Measurements from ENCODE around the gene RPL29.

The RPL29 gene

DNA sequence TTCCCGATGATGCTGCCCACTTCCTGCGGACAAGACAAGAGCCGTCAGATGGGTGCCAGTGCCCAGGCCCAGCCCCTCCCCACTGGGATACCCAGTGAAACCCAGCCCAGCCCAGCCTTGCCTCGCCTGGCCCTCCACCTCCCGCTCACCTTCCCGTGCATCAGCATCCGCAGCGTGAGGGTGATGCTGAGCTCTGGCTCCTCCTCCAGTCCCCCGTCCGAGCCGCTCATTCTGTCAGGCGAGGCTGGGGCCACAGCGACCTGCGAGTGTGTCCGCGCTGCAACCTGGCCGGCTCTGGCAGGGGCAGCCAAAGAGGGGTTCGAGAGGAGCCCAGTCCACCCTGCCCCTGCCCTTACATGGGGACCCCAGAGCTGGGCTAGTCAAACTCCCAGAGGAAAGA lies 34.7 kb downstream of the RPL29 start:
- DNase-seq: no peak
- H3K27ac ChIP-seq (ENCODE audit: insufficient read depth in 1 of 2, low read depth in 1 of 2, low read length in 2 of 2, poor library complexity in 1 of 2, severe bottlenecking in 2 of 2): no peak overlapping the region
- peaks cover 0 to 16% (median 14%) of the 10 kb centered on the region in 4 experiments for H3K4me1 ChIP-seq (ENCODE audit: control extremely low read depth in 1 of 4, control insufficient read depth in 4 of 4, insufficient read depth in 4 of 4, low read length in 3 of 4)
- no peak overlapping the region for H3K4me3 ChIP-seq (ENCODE audit: control insufficient read depth in 1 of 7, extremely low read depth in 1 of 7, insufficient read depth in 4 of 7, low read depth in 2 of 7, low read length in 6 of 7)
- peaks cover 0 to 27% (median 10%) of the 10 kb centered on the region in 5 experiments for H3K27me3 ChIP-seq (replicated peaks in 2 of 5; ENCODE audit: control insufficient read depth in 4 of 5, insufficient read depth in 5 of 5, low read length in 4 of 5)
- no peaks in the 10 kb centered on the region for H3K9me3 ChIP-seq (ENCODE audit: control extremely low read depth in 1 of 5, control insufficient read depth in 4 of 5, insufficient read depth in 2 of 5, low read depth in 1 of 5, low read length in 4 of 5)
- CTCF ChIA-PET: interaction anchor here (1.5 to 7.2 kb wide), 3 partner anchors 11 to 20 kb away, joined by 3 to 76 read pairs (median 10); partner anchors contain the start of genes ABHD14A and ABHD14B
- H3K36me3 ChIP-seq (ENCODE audit: control insufficient read depth in 4 of 4, insufficient read depth in 4 of 4, low read length in 3 of 4): no peaks in the 10 kb centered on the region
- POLR2A ChIA-PET: no interaction called here
- 94% methylated on average over 15 of the region's 18 CpGs for WGBS (ENCODE audit: insufficient coverage)

DNA sequence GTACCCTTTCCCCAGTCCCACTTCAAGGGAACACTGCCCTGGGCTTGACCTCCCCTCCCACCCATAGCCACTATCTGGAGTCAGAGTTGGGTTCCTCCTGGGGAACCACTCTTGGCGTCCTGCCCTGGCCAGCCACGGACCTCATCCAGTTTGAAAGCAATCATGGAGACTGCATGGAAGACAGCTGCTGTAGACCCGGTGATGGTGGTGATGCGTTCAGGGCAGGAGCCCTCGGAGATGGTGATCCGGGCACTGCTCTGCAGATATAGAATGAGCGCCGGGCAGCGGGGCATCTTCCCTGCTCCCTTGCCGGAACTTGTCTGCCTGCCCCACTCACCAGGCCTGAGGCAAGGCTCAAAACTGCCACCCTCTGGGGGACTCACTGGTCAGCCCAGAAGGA lies 35.3 kb downstream of the RPL29 start:
- peaks cover 0 to 22% (median 19%) of the 10 kb centered on the region in 4 experiments for H3K4me1 ChIP-seq (ENCODE audit: control extremely low read depth in 1 of 4, control insufficient read depth in 4 of 4, insufficient read depth in 4 of 4, low read length in 3 of 4)
- H3K27ac ChIP-seq (ENCODE audit: insufficient read depth in 1 of 2, low read depth in 1 of 2, low read length in 2 of 2, poor library complexity in 1 of 2, severe bottlenecking in 2 of 2): no peak overlapping the region
- DNase-seq: no peak
- H3K36me3 ChIP-seq (ENCODE audit: control insufficient read depth in 4 of 4, insufficient read depth in 4 of 4, low read length in 3 of 4): no peaks in the 10 kb centered on the region
- peaks cover 0 to 4% (median 0%) of the 10 kb centered on the region in 5 experiments for H3K9me3 ChIP-seq (ENCODE audit: control extremely low read depth in 1 of 5, control insufficient read depth in 4 of 5, insufficient read depth in 2 of 5, low read depth in 1 of 5, low read length in 4 of 5)
- no peak overlapping the region for H3K4me3 ChIP-seq (ENCODE audit: control insufficient read depth in 1 of 7, extremely low read depth in 1 of 7, insufficient read depth in 4 of 7, low read depth in 2 of 7, low read length in 6 of 7)
- ChIA-PET POLR2A (no interaction called here), CTCF (interaction anchor here (1.5 to 7.2 kb wide), 3 partner anchors 12 to 21 kb away, joined by 3 to 76 read pairs (median 10); partner anchors contain the start of genes ABHD14A and ABHD14B)
- whole genome bisulfite sequencing (ENCODE audit: insufficient coverage): 86% methylated on average over 6 of the region's 10 CpGs
- peaks cover 0 to 26% (median 16%) of the 10 kb centered on the region in 5 experiments for H3K27me3 ChIP-seq (replicated peaks in 2 of 5; ENCODE audit: control insufficient read depth in 4 of 5, insufficient read depth in 5 of 5, low read length in 4 of 5)

DNA sequence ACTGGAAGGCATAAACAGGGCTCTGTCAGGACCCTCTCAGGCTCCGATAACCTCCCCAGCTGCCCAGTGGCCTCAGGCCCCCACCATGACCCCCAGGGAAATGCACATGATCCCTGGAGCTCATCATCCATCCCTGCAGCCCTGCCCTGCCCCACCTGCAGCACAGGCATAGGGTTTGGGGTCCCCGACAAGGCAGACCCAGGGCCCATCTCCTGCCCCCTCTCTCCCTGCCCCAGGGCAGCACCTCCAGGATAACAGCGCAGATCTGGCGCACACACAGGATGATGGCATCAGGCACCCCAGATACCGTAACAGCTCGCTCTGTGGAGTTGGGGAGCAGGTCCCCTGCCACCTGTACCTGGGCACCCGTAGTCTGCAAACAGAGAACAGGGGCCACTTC lies 36.0 kb downstream of the RPL29 start:
- DNase-seq: no peak
- WGBS (ENCODE audit: insufficient coverage): 95% methylated on average over 6 of the region's 7 CpGs
- H3K4me1 ChIP-seq (ENCODE audit: control extremely low read depth in 1 of 4, control insufficient read depth in 4 of 4, insufficient read depth in 4 of 4, low read length in 3 of 4): peaks cover 0 to 24% (median 19%) of the 10 kb centered on the region in 4 experiments
- POLR2A ChIA-PET: no interaction called here
- H3K4me3 ChIP-seq (ENCODE audit: control insufficient read depth in 1 of 7, extremely low read depth in 1 of 7, insufficient read depth in 4 of 7, low read depth in 2 of 7, low read length in 6 of 7): no peak overlapping the region
- no peak overlapping the region for H3K27ac ChIP-seq (ENCODE audit: insufficient read depth in 1 of 2, low read depth in 1 of 2, low read length in 2 of 2, poor library complexity in 1 of 2, severe bottlenecking in 2 of 2)
- H3K9me3 ChIP-seq (ENCODE audit: control extremely low read depth in 1 of 5, control insufficient read depth in 4 of 5, insufficient read depth in 2 of 5, low read depth in 1 of 5, low read length in 4 of 5): peaks cover 0 to 6% (median 0%) of the 10 kb centered on the region in 5 experiments
- H3K36me3 ChIP-seq (ENCODE audit: control insufficient read depth in 4 of 4, insufficient read depth in 4 of 4, low read length in 3 of 4): no peaks in the 10 kb centered on the region
- CTCF ChIA-PET: interaction anchor here (7.2 kb wide), 1 partner anchor 12 kb away, joined by 76 read pairs; the partner anchor contains the start of genes ABHD14A and ABHD14B
- peaks cover 0 to 32% (median 24%) of the 10 kb centered on the region in 5 experiments for H3K27me3 ChIP-seq (replicated peaks in 2 of 5; ENCODE audit: control insufficient read depth in 4 of 5, insufficient read depth in 5 of 5, low read length in 4 of 5)

DNA sequence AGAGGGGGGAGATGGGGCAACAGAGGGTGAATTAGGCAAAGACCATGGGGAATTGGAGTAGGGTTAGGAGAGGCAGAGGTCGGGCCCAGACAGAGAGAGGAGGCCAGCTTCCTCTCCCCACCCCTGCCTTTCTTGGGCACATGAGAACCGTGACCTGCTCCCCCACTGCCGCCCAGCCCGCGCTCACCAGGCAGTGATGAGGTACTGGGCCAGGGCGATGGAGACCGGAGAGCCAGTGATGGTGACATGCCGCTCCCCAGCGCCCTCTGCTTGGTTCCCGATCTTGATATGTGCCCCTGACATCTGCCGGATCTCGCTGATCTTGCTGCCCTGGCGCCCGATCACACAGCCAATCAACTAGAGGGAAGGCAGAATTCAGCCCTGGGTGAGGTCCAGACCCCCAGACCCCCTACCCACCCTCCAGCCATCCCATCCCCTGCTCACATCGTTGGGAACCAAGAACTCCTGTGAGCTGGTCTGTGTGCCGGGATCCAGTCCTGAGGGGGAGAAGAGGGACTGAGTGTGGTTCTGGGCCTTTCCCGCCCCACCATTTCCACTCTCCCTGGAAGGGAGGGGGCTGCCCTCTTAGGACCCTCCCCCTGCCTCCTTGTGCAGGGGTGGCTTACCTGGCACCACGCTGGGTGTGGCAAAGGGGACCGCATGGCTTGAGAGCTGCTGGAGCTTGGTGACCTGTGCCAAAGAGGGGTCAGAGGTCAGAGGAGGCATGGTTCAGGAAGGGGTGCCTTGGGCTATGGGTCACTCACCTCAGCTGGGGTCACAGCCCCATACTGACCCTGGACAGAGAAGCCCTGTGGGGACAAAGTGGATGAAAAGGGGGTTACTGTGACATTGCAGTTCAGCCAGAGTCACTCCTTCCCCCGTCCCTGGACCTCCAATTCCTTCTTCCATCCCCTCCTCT lies 36.8 kb downstream of the RPL29 start:
- Histone ChIP-seq H3K9me3 (ENCODE audit: control extremely low read depth in 1 of 5, control insufficient read depth in 4 of 5, insufficient read depth in 2 of 5, low read depth in 1 of 5, low read length in 4 of 5) (peaks cover 0 to 6% (median 0%) of the 10 kb centered on the region in 5 experiments), H3K27me3 (replicated peaks in 2 of 5; ENCODE audit: control insufficient read depth in 4 of 5, insufficient read depth in 5 of 5, low read length in 4 of 5) (peaks cover 0 to 34% (median 24%) of the 10 kb centered on the region in 5 experiments), H3K4me1 (ENCODE audit: control extremely low read depth in 1 of 4, control insufficient read depth in 4 of 4, insufficient read depth in 4 of 4, low read length in 3 of 4) (peaks cover 0 to 24% (median 19%) of the 10 kb centered on the region in 4 experiments), H3K4me3 (ENCODE audit: control insufficient read depth in 1 of 7, extremely low read depth in 1 of 7, insufficient read depth in 4 of 7, low read depth in 2 of 7, low read length in 6 of 7) (no peak overlapping the region), H3K27ac (ENCODE audit: insufficient read depth in 1 of 2, low read depth in 1 of 2, low read length in 2 of 2, poor library complexity in 1 of 2, severe bottlenecking in 2 of 2) (no peak overlapping the region), H3K36me3 (ENCODE audit: control insufficient read depth in 4 of 4, insufficient read depth in 4 of 4, low read length in 3 of 4) (no peaks in the 10 kb centered on the region)
- over 99% methylated on average over 12 of the region's 20 CpGs for WGBS (ENCODE audit: insufficient coverage)
- DNase-seq: no peak
- ChIA-PET CTCF (interaction anchor here (1.9 to 7.2 kb wide), 2 partner anchors 13 to 16 kb away, joined by 13 to 76 read pairs; partner anchors contain the start of genes ABHD14A, ABHD14B, PARP3 and RRP9), POLR2A (no interaction called here)

DNA sequence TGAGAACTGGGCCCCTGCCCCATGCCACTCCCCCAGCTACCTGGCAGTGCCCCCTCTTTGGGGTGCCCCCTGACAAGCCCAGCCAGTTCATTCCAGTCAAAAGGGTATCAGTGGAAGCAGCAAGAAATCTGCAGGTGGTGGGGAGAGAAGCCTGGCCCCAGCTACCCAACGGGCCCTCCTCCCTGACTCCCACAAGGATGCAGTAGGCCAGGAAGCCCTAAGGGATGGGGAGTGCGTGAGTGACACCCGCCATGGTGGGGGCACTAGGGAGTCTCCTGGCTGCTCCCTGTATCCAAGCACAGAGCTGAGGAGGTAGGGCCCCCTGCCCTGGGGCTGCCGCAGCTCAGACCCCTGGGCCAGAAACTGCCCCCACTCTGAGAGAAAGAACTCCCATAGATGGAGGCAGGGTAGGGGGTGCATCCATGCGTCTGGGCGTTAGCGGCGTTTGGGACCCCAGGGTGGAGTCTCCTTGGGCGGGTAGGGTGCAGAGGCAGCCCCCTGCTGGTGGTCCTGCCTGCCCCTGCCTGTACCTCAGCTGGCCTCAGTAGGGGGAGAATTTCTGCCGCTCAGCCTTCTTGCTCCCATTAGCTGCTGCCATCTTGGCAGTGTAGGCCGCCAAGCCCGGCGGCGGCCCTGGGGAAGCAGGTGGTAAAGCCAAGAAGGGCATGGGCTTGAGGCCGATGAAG lies 38.0 kb downstream of the RPL29 start:
- Histone ChIP-seq H3K27ac (ENCODE audit: insufficient read depth in 1 of 2, low read depth in 1 of 2, low read length in 2 of 2, poor library complexity in 1 of 2, severe bottlenecking in 2 of 2) (no peak overlapping the region), H3K4me1 (ENCODE audit: control extremely low read depth in 1 of 4, control insufficient read depth in 4 of 4, insufficient read depth in 4 of 4, low read length in 3 of 4) (peaks cover 0 to 24% (median 19%) of the 10 kb centered on the region in 4 experiments), H3K9me3 (ENCODE audit: control extremely low read depth in 1 of 5, control insufficient read depth in 4 of 5, insufficient read depth in 2 of 5, low read depth in 1 of 5, low read length in 4 of 5) (peaks cover 0 to 6% (median 0%) of the 10 kb centered on the region in 5 experiments), H3K4me3 (ENCODE audit: control insufficient read depth in 1 of 7, extremely low read depth in 1 of 7, insufficient read depth in 4 of 7, low read depth in 2 of 7, low read length in 6 of 7) (no peak overlapping the region), H3K27me3 (replicated peaks in 2 of 5; ENCODE audit: control insufficient read depth in 4 of 5, insufficient read depth in 5 of 5, low read length in 4 of 5) (peaks cover 0 to 32% (median 24%) of the 10 kb centered on the region in 5 experiments), H3K36me3 (ENCODE audit: control insufficient read depth in 4 of 4, insufficient read depth in 4 of 4, low read length in 3 of 4) (no peaks in the 10 kb centered on the region)
- 99% methylated on average over 12 of the region's 15 CpGs for WGBS (ENCODE audit: insufficient coverage)
- DNase-seq: no peak
- ChIA-PET CTCF (interaction anchor here (1.2 to 7.2 kb wide), 5 partner anchors 9 to 288 kb away, joined by 3 to 76 read pairs (median 4); partner anchors contain the start of genes ABHD14A, ABHD14B, PARP3 and PCBP4), POLR2A (no interaction called here)

DNA sequence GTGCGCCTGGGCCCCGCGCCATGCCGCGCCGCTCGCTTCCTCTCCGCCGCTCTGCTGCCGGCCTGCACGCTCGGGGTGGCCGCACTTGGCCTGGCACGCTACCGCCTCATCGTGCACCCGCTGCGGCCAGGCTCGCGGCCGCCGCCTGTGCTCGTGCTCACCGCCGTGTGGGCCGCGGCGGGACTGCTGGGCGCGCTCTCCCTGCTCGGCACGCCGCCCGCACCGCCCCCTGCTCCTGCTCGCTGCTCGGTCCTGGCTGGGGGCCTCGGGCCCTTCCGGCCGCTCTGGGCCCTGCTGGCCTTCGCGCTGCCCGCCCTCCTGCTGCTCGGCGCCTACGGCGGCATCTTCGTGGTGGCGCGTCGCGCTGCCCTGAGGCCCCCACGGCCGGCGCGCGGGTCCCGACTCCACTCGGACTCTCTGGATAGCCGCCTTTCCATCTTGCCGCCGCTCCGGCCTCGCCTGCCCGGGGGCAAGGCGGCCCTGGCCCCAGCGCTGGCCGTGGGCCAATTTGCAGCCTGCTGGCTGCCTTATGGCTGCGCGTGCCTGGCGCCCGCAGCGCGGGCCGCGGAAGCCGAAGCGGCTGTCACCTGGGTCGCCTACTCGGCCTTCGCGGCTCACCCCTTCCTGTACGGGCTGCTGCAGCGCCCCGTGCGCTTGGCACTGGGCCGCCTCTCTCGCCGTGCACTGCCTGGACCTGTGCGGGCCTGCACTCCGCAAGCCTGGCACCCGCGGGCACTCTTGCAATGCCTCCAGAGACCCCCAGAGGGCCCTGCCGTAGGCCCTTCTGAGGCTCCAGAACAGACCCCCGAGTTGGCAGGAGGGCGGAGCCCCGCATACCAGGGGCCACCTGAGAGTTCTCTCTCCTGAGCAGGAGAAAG lies 39.6 kb downstream of the RPL29 start:
- POLR2A ChIA-PET: no interaction called here
- H3K36me3 ChIP-seq (ENCODE audit: control insufficient read depth in 4 of 4, insufficient read depth in 4 of 4, low read length in 3 of 4): no peaks in the 10 kb centered on the region
- peak; percentile 77 to 82 (median 78) for DNase-seq
- peaks cover 0 to 24% (median 19%) of the 10 kb centered on the region in 4 experiments for H3K4me1 ChIP-seq (ENCODE audit: control extremely low read depth in 1 of 4, control insufficient read depth in 4 of 4, insufficient read depth in 4 of 4, low read length in 3 of 4)
- H3K27ac ChIP-seq (ENCODE audit: insufficient read depth in 1 of 2, low read depth in 1 of 2, low read length in 2 of 2, poor library complexity in 1 of 2, severe bottlenecking in 2 of 2): no peak overlapping the region
- H3K9me3 ChIP-seq (ENCODE audit: control extremely low read depth in 1 of 5, control insufficient read depth in 4 of 5, insufficient read depth in 2 of 5, low read depth in 1 of 5, low read length in 4 of 5): peaks cover 0 to 6% (median 0%) of the 10 kb centered on the region in 5 experiments
- whole genome bisulfite sequencing (ENCODE audit: insufficient coverage): 5% methylated on average over 89 of the region's 97 CpGs
- H3K4me3 ChIP-seq (ENCODE audit: control insufficient read depth in 1 of 7, extremely low read depth in 1 of 7, insufficient read depth in 4 of 7, low read depth in 2 of 7, low read length in 6 of 7): peak overlapping the region; percentile 19 to 69 (median 56)
- peaks cover 0 to 30% (median 24%) of the 10 kb centered on the region in 5 experiments for H3K27me3 ChIP-seq (replicated peaks in 2 of 5; ENCODE audit: control insufficient read depth in 4 of 5, insufficient read depth in 5 of 5, low read length in 4 of 5)
- CTCF ChIA-PET: interaction anchor here (1.2 to 7.2 kb wide), 4 partner anchors 11 to 23 kb away, joined by 3 to 76 read pairs (median 16); partner anchors contain the start of genes ABHD14A, ABHD14B, PARP3 and PCBP4
